PC-3 (cell line): ENCODE measurements around the gene AGPAT4. TPM values are rescaled to one million over a fixed set of nuclear protein-coding genes. Genes with fewer than 3 reads are reported as not detected.

Source experiments
- ATAC-seq: fragments of 200-7000 bp; cut with Tn5 transposase; 2 replicates; pipeline ENCODE4 v1.9.1; 2020; ENCODE audit warnings: mild to moderate bottlenecking, moderate library complexity
- BruUV-seq: library from RNA; stranded (reverse); fragments of 400-500 nt; replicated peaks from 2 replicates; lab custom pipeline; 2021; lab: Mats Ljungman, UMichigan
- CTCF ChIA-PET: fragments of 300-600 bp; sonication (Branson Sonifier 250); formaldehyde crosslinking; loops from one replicate; lab custom pipeline; 2022; ENCODE audit warnings: antibody characterized with exemption; lab: Charles Lee
- POLR2A ChIA-PET: fragments of 300-600 bp; sonication (Branson Sonifier 250); formaldehyde crosslinking; loops from one replicate; lab custom pipeline; 2022; ENCODE audit warnings: antibody characterized with exemption; ENCODE audit not compliant: unreplicated experiment; lab: Charles Lee
- DNase-seq: peaks from one replicate; pipeline ENCODE4 v3.0.0-alpha.2; 2015
- H2AFZ ChIP-seq: fragments of 300-600 bp; sonication (generic); 2 replicates; pipeline ENCODE4 v1.6.0; 2016; ENCODE audit warnings: antibody characterized with exemption, low read length
- H3F3A ChIP-seq: fragments of 300-600 bp; sonication (generic); one replicate; pipeline ENCODE4 v1.6.0; 2017; ENCODE audit warnings: antibody characterized with exemption, low read length, control low read depth, mild to moderate bottlenecking; ENCODE audit not compliant: unreplicated experiment
- H3K27ac ChIP-seq: fragments of 300-600 bp; sonication (generic); 2 replicates; pipeline ENCODE4 v1.5.1; 2016; ENCODE audit warnings: mild to moderate bottlenecking, low read length
- H3K27me3 ChIP-seq: fragments of 300-600 bp; sonication (generic); 2 replicates; pipeline ENCODE4 v1.6.1; 2016; ENCODE audit warnings: low read length, mixed read lengths
- H3K36me3 ChIP-seq: fragments of 300-600 bp; sonication (generic); 2 replicates; pipeline ENCODE4 v1.6.1; 2016; ENCODE audit warnings: low read depth, mixed run types, low read length, mixed read lengths
- H3K4me1 ChIP-seq: fragments of 300-600 bp; sonication (generic); 2 replicates; pipeline ENCODE4 v1.5.1; 2016; ENCODE audit warnings: low read length; ENCODE audit not compliant: insufficient read depth
- H3K4me2 ChIP-seq: fragments of 300-600 bp; sonication (generic); 2 replicates; pipeline ENCODE4 v1.6.0; 2016; ENCODE audit warnings: low read length
- H3K4me3 ChIP-seq: fragments of 300-600 bp; sonication (generic); 2 replicates; pipeline ENCODE4 v1.5.1; 2016; ENCODE audit warnings: mild to moderate bottlenecking, low read length, mixed read lengths
- H3K79me2 ChIP-seq: fragments of 300-600 bp; sonication (generic); 2 replicates; pipeline ENCODE4 v1.6.1; 2017; ENCODE audit warnings: low read length, mixed read lengths
- H3K9ac ChIP-seq: fragments of 300-600 bp; sonication (generic); 2 replicates; pipeline ENCODE4 v1.6.0; 2016; ENCODE audit warnings: mild to moderate bottlenecking, low read length
- H3K9me2 ChIP-seq: fragments of 300-600 bp; sonication (generic); replicated peaks from 2 replicates; pipeline ENCODE4 v1.6.1; 2016; ENCODE audit warnings: mixed run types, low read length, mixed read lengths
- H3K9me3 ChIP-seq: fragments of 300-600 bp; sonication (generic); 2 replicates; pipeline ENCODE4 v1.6.1; 2016; ENCODE audit warnings: low read length, mixed read lengths
- H4K20me1 ChIP-seq: fragments of 300-600 bp; sonication (generic); 2 replicates; pipeline ENCODE4 v1.6.1; 2016; ENCODE audit warnings: low read length, mixed read lengths
- EZH2 ChIP-seq: fragments of 300-600 bp; sonication (generic); IDR thresholded peaks from one replicate; pipeline ENCODE4 v1.6.1; 2017; ENCODE audit warnings: antibody characterized with exemption, mild to moderate bottlenecking, low read length; ENCODE audit not compliant: unreplicated experiment
- EZH2phosphoT487 ChIP-seq: fragments of 300-600 bp; sonication (generic); IDR thresholded peaks from 2 replicates; pipeline ENCODE4 v1.6.1; 2018; ENCODE audit warnings: mild to moderate bottlenecking, antibody characterized with exemption, low read length, borderline replicate concordance
- intact Hi-C: fragments of 100-400 bp; cut with micrococcal nuclease; formaldehyde crosslinking; loops from 2 replicates; pipeline ENCODE4 v1.9.0; 2023
- total RNA-seq: library from RNA; depleted of rRNA; stranded (reverse); fragments of >200 nt; gene quantifications from 2 replicates; pipeline ENCODE4 v1.2.3, GENCODE V29; 2014
- TF ChIP-seq, protein P1 (sequence below): fragments of 300-600 bp; sonication (generic); conservative IDR thresholded peaks from 2 replicates; pipeline ENCODE4 v1.5.1; 2017; ENCODE audit warnings: antibody characterized with exemption, low read depth, mild to moderate bottlenecking, low read length

AGPAT4 gene
- total RNA-seq, 1 experiment from 2014 or later = 3.8 TPM

GRCh38 chr6:161233986-161234661, 39.7 kb downstream of the AGPAT4 start:
- H3K9me2 ChIP-seq = no peaks in the 10 kb centered on the region
- H3K4me1 ChIP-seq = peaks cover 15% of the 10 kb centered on the region
- ChIA-PET POLR2A (no interaction called here), CTCF (no interaction called here)
- DNase-seq = peak; percentile 75
- no peak overlapping the region for H3K9ac ChIP-seq
- peak; percentile 49; the same call in 1 of the 2 replicates for ATAC-seq
- 0 out of 2 replicates have a peak overlapping the region, but pooled peaks have one; percentile 11 for H3K4me2 ChIP-seq
- TF ChIP-seq EZH2phosphoT487 (no peak), EZH2 (no peak)
- TF ChIP-seq, protein P1, sequence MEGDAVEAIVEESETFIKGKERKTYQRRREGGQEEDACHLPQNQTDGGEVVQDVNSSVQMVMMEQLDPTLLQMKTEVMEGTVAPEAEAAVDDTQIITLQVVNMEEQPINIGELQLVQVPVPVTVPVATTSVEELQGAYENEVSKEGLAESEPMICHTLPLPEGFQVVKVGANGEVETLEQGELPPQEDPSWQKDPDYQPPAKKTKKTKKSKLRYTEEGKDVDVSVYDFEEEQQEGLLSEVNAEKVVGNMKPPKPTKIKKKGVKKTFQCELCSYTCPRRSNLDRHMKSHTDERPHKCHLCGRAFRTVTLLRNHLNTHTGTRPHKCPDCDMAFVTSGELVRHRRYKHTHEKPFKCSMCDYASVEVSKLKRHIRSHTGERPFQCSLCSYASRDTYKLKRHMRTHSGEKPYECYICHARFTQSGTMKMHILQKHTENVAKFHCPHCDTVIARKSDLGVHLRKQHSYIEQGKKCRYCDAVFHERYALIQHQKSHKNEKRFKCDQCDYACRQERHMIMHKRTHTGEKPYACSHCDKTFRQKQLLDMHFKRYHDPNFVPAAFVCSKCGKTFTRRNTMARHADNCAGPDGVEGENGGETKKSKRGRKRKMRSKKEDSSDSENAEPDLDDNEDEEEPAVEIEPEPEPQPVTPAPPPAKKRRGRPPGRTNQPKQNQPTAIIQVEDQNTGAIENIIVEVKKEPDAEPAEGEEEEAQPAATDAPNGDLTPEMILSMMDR = no peak
- BruUV-seq = no TSS peak
- no peak overlapping the region for H2AFZ ChIP-seq
- no peaks in the 10 kb centered on the region for H3K79me2 ChIP-seq
- intact Hi-C loops = no loop called here
- H3K4me3 ChIP-seq = no peak overlapping the region
- no peaks in the 10 kb centered on the region for H3K9me3 ChIP-seq
- H3K36me3 ChIP-seq = no peaks in the 10 kb centered on the region
- no peaks in the 10 kb centered on the region for H4K20me1 ChIP-seq
- H3F3A ChIP-seq = no peaks in the 10 kb centered on the region
- no peaks in the 10 kb centered on the region for H3K27me3 ChIP-seq
- H3K27ac ChIP-seq = no peak overlapping the region

- no peak for TF ChIP-seq EZH2phosphoT487
- TF ChIP-seq, protein P1 = no peak
- no peak for TF ChIP-seq EZH2
- H2AFZ ChIP-seq = no peak overlapping the region
- H3F3A ChIP-seq = no peaks in the 10 kb centered on the region
- ChIA-PET POLR2A (no interaction called here), CTCF (no interaction called here)
- BruUV-seq = no TSS peak
- DNase-seq (no peak), ATAC-seq (no peak)
- no peak overlapping the region for H3K9ac ChIP-seq
- H3K79me2 ChIP-seq = no peaks in the 10 kb centered on the region
- no peaks in the 10 kb centered on the region for H3K9me3 ChIP-seq
- no peaks in the 10 kb centered on the region for H4K20me1 ChIP-seq
- H3K36me3 ChIP-seq = no peaks in the 10 kb centered on the region
- no peaks in the 10 kb centered on the region for H3K9me2 ChIP-seq
- no peak overlapping the region for H3K4me2 ChIP-seq
- H3K27ac ChIP-seq = no peak overlapping the region
- intact Hi-C loops = no loop called here
- H3K27me3 ChIP-seq = no peaks in the 10 kb centered on the region
- no peak overlapping the region for H3K4me3 ChIP-seq
- peaks cover 21% of the 10 kb centered on the region for H3K4me1 ChIP-seq
These were observed 41.4 kb downstream of the AGPAT4 start for GRCh38 chr6:161232467-161232866.

- POLR2A ChIA-PET = no interaction called here
- Histone ChIP-seq H3K9me3 (no peaks in the 10 kb centered on the region), H3F3A (no peaks in the 10 kb centered on the region), H3K36me3 (no peaks in the 10 kb centered on the region), H3K4me2 (no peak overlapping the region), H3K4me1 (peaks cover 21% of the 10 kb centered on the region), H3K9ac (no peak overlapping the region), H3K27ac (no peak overlapping the region), H3K9me2 (no peaks in the 10 kb centered on the region), H2AFZ (no peak overlapping the region), H3K4me3 (no peak overlapping the region), H4K20me1 (no peaks in the 10 kb centered on the region), H3K79me2 (no peaks in the 10 kb centered on the region), H3K27me3 (no peaks in the 10 kb centered on the region)
- intact Hi-C loops = no loop called here
- BruUV-seq = no TSS peak
- CTCF ChIA-PET = no interaction called here
- no peak for ATAC-seq
- no peak for DNase-seq
- TF ChIP-seq EZH2 (no peak), EZH2phosphoT487 (no peak)
These were observed 41.9 kb downstream of the AGPAT4 start for GRCh38 chr6:161232010-161232409.
